EH (cell line): ENCODE results near the gene NKX6-2.
"Not testable (repeated sequence)": the region's sequence is repeated elsewhere in the genome, so short reads cannot be mapped to it uniquely, and the experiment has no call there.

ENCODE experiments used
- DNase-seq: peaks from one replicate; pipeline ENCODE4 v3.0.0-alpha.2; 2015; ENCODE audit warnings: low read depth

Gene NKX6-2

DNA sequence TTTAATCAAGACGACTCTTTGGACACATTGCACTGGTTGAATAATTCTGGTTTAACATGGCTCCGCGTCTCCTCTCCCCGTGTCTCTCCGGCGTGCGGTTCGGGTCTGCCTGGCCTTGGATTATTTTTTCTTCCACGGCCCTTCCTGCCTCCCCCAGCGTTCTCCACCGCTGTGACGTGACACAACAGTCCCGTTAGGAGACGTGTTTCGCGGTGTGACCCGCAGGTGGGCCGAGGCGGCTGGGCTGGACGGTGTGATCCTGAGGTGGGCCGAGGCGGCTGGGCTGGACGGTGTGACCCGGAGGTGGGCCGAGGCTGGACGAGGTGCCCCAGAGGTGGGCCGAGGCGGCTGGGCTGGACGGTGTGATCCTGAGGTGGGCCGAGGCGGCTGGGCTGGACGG, 12.0 kb upstream of the NKX6-2 start:
- DNase-seq: not testable (repeated sequence)

DNA sequence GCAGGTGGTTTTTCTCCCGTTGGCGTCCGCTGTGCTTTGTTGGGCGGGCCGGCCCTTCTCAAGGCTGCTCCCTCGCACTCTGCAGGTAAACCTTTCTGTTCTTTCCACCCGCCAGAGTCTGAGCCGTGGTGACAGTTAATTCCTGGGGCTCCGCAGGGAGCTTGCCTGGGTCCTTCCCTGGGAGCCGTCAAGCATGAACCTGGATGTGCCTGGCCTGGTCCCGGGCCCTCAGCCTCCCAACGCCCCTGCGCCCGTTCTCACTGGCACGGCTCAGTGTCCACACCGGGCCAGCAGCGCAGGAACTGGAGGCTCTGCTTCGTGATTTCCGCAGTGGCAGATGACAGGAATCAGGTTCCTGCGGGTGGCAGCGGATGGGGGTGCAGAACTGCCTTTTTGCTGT, 10.9 kb upstream of the NKX6-2 start:
- no peak for DNase-seq

DNA sequence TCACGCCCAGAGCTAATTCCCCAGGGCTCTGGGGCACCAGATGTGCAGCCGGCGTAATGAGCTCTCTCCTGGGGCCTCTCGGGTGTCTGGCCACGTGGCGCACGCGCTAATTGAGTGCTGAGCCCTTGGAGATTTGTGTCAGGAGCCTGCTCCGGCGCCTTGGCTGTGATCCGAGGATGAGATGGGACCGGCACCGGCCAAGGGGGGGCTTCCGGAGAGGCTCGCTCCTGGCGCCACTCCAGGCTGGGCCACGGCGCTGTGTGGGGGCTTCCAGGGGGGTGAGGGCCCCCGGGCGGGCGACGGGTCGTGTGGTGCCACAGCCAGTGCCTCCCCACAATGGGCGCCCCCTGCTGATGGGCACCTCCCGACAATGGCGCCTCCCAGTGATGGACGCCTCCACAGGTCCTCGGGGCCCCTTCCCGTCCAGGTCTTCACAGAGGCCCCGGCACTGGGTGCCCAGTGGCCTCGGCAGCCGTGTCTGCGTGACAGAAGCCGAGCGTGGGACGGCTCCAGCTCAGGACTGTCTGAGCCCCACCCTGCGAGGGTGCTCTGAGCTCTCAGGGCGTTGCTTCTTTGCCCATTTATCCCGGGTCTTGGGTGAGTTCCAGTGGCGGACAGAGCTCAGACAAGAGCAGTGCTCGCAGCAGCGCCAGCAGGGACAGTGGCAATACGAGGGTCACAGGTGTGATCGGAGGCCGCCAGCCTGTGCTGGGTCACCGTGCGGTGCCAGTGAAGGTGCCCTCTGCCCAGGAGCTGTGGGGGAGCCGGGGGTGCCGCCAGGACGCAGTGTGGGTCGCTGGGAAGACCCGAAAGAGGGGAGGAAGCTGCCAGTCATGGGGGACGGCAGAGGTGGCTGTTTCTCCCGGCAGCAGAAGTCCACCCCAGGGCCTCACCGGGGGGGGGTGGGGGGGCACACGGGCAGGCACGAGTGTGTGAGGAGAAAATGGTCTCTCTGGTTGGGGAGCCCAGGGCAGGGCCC, 8.2 kb upstream of the NKX6-2 start:
- no peak for DNase-seq

DNA sequence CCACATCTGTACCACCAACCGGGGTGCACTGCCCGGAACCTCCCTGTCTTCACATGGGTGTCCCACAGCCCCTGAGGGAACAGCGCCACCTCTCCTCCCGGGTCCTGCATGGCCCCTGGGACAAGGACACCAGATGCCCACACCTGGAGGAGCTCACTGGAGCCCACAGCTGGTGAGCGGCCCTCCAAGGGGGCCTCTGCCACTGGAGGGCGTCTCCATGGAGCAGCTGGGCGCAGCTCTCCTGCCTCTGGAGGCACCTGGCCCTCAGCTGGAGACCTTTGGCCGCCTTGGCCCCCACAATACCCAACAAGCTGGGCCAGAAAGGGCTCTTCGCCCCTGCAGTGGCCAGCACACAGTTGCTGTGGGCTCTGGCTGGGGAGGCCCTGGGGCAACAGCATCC, 7.3 kb upstream of the NKX6-2 start:
- no peak for DNase-seq

DNA sequence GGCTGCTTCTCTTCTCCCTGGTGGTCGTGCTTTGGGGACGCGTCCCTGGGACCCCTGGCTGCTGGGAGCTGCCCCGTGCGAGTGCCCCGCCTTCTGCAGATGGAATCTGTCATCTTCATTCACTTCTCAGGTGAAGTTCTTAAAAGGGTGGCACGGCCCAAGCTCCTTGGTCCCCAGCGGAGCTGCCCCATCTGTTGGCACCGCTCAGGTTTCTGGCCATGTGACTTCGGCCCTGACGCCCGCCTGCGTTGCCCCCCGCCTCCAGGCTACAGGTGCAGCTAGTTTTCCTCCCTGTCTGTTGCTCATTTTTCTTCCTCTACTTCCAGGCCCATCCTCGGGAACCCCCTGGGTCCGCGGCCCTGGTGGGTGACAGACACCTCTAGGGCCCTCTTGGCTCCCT, 6.8 kb upstream of the NKX6-2 start:
- DNase-seq: no peak

DNA sequence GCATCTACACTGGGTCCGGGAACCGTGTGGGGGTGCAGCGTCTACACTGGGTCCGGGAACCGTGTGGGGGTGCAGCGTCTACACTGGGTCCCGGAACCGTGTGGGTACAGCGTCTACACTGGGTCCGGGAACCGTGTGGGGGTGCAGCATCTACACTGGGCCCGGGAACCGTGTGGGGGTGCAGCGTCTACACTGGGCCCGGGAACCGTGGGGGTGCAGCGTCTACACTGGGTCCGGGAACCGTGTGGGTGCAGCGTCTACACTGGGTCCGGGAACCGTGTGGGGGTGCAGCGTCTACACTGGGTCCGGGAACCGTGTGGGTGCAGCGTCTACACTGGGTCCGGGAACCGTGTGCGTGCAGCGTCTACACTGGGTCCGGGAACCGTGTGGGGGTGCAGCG, 6.2 kb upstream of the NKX6-2 start:
- DNase-seq: not testable (repeated sequence)

DNA sequence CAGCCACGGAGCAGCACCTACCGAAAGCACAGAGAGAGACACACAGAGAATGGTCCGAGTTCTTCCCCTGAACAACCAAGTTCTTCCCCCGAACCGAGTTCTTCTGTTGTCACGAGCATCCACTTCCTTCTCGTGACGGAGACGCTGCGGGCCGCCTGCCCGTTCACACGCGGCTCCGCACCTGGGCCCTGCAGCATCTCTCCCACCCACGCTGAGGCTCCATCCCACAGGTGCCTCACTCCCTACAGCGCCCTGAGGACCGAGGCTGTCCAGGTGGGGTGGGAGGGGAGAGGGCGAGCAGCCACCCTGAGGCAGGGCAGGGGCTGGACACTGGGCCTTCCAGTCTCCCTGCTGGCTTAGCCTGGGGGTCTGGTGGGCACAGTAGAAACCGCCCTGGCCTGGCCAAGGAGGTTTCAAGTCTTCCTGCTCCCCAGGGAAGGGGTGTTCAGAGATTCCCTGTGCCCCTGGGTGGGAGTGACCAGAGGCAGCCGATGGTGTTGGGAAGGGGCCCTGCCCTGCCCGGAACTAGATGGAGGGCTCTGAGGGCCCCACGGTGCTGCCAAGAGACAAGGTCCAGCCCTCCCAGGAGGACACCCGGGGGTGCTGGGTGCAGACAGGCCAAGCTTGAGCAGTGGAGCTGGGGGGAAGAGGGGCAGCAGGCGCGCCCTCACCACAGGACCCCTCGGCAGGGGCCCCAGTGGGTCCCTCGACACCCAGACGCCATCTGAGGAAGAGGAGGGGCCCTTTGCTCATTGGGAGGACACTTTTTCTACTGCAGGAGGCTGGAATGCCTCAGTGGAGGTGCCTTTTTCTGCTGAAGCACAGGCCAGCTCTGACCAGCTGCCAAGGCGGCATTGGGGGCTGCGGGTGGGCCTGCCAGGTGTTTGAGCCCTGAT, 5.2 kb upstream of the NKX6-2 start:
- no peak for DNase-seq

DNA sequence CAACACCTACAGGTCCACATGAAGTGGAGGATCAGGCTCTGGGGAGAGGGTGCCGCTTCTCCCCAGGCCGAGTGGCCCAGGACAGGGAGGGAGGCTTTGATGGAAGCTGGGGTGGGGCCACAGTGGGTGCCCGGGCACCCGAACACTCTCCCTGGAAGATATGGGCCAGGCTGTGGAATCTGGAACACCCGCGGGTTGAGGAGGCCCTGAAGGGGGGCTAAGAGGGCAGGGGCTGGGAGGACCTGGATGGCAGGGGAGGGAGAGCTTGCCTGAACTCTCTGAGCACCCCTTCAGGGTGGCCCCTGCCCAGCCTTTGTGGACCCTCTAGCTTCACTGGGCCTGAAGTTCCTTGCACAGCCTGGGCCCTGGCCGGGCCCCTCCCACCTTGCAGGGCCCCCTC, 4.5 kb upstream of the NKX6-2 start:
- no peak for DNase-seq

DNA sequence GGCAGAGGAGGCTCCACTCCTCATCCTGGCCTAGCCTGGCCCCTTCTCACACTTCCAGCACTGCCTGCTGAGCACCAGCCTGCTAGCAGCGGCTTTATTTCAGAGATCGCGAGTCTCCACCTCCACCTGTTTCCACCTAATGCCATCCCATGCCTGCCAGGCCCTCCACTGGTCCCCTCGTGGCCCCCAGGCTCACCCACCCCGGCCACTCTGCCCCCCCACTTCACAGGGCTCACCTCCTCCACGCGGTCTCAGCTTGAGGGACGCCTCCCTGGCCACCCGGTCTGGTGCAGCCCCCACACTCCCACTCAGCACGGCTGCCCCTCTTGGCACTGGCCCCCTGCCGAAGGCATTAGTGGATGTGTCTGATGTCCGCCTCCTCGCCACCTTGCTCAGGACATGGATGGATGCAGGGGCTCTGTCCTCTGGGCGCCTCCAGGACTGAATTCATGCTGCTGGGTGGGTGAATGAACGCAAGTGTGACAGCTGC, 3.8 kb upstream of the NKX6-2 start:
- no peak for DNase-seq

DNA sequence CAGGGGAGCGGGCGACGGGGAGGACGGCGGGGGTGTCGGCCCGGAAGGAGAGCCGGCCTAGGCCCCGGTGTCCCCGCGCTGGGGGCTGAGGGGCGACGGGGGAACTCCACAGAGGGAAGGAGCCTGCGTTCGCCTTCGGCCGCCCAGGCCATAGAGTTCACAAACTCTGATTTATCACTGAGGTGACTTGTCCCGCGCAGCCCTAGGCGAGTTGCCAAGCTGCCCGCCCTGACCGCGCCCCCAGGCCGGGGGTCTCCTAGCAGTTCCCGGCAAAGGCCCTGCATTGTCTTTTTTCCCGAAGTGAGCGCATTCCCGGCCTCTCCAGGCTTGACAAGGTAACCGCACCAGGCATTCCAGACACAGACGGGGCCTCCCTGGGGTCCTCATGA, 2.9 kb upstream of the NKX6-2 start:
- no peak for DNase-seq

DNA sequence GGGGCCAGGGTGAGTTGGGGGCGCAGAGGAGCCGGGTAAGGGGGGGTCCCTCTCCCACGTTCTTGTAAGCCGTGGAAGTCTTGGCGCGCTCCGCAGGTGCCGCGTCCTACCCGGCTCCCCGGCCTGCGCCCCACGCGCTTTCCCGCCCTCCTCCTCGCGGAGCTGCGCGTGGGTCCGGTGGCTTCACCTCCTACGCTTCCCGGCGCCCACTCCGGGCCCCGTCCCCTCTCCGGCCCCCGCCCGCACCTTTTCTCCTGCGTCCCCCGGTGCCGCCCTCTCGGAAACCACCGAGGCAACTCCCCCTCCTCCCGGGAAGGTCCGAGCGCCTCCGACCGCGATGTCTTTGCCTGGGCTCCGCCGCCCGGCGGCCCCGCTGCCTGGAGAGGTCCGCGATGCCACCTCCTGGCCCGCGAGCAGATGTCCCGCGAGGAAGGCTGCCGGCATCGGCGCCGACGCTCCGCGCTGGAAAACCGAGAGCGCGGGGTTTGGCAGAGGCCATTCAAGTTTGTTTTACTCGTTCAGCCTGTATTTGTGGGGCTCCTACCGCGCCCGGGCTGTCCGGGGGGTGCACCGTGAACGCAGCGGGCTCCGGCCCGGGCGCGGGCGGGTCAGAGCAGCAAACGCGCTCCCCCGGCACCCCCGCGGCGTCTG, 2.4 kb upstream of the NKX6-2 start:
- peak; percentile 31 for DNase-seq

DNA sequence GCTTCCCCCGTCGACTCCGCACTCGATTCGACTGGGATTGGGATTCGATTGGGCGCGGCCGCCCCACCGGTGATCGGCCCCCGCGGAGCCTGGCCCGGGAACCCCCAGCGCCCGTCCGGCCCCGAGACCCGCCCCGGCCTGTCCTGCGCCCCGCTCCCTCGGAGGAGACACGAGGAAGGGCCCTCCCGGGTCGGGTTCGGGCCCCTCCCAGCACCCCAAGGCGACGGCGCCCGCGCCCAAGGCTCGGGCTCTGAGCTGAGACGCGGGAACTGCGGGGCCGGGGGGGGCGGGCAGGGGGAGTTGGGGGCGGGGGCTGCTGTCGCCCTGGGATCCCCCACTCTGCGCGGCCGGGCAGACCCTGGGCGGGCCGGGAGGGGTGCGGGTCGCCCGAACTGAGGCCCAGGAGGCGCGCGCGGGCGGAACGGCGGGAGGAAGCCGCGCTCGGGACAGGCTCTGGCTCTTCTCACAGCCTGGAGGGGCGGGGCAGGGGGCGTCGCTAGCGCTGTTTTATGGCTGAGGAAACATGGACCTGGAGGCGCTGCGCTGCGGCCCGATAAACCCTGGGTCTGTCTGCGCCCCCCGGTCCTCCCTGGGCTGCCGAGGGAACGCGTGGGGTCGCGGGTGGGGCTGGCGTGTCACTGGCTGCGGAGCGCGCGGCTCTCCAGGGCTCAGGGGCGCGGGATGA, 1.7 kb upstream of the NKX6-2 start:
- no peak for DNase-seq

DNA sequence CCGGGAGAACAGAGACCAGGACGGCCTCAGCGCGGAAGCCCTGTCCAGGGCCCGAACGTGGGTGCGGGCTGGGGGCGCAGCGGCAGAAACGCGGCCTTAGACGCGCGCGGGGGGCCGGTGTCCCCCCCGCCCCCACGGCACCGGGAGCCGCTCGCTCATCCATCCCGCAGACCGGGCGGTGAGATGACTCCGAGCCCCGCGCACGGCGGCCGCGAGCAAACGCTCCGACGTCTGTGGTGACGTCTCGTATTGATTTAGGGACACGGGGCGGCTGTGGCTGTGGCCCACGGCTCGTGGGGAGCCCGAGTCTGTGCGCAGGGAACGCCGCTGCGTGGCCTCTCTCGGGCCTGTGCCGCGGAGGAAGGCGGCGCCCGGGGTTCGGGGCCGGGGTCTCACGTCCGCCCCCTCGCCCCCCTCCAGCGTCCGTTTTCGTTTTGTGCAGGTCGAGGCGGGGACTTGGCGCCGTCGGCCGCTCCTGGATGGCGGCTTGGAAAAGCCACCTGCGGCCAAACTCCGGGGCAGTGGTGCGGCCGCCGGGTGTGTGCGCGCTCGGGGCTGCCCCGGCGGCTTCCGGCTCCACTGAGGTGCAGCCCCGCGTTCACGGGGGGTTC, 1.0 kb upstream of the NKX6-2 start:
- no peak for DNase-seq

DNA sequence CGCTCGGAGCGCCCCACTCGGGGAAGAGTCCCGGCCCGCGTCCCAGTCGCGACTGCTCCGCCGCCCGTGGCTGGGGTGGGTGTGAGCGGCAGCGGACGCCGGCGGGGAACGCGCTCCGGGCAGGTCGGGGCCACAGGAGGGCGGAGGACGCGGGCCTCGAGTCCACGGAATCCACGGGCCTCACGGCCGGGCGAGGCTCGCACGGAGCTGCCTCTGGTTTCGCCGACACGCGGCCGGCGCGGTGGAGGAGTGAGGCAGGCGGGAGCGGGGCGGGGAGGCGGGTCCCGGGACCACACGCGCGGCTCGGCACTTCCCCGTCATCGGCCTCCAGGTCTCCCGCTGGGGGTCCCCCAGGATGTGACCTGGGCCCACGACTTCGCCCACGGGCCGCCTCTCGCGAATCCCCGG, 533 bp upstream of the NKX6-2 start:
- no peak for DNase-seq

DNA sequence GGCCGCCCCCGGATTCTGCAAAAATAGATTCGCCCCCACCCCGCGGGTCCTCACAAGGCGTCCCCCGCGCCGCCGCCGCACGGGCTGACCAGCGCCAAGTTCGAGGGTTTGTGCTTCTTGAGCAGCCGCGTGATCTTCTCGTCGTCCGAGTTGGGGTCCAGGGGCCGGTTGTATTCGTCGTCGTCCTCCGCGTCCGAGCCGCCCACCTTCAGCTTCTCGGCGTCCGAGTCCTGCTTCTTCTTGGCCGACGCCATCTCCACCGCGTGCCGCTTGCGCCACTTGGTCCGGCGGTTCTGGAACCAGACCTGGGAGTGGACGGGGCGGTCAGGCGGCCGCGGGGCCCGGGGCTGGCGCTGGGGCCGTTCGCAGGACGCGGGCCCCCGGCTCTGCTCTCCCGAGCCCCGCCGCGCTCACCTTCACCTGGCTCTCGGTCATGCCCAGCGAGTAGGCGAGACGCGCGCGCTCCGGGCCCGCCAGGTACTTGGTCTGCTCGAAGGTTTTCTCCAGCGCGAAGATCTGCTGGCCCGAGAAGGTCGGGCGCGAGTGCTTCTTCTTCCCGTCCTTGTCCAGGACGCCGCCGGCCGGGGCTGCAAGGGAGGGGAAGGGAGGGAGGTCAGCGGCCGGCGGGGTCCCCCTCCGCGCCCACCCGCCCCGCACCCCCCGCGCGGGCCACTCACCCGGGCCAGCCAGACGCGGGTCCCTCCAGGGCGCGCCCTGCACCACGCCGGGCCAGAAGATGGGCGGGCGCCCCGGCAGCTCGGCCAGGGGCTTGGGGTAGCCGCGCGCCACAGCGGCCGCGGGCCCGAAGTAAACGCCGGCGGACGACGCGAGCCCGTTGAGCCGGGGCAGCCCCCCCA, 853 bp downstream of the NKX6-2 start:
- DNase-seq: no peak

DNA sequence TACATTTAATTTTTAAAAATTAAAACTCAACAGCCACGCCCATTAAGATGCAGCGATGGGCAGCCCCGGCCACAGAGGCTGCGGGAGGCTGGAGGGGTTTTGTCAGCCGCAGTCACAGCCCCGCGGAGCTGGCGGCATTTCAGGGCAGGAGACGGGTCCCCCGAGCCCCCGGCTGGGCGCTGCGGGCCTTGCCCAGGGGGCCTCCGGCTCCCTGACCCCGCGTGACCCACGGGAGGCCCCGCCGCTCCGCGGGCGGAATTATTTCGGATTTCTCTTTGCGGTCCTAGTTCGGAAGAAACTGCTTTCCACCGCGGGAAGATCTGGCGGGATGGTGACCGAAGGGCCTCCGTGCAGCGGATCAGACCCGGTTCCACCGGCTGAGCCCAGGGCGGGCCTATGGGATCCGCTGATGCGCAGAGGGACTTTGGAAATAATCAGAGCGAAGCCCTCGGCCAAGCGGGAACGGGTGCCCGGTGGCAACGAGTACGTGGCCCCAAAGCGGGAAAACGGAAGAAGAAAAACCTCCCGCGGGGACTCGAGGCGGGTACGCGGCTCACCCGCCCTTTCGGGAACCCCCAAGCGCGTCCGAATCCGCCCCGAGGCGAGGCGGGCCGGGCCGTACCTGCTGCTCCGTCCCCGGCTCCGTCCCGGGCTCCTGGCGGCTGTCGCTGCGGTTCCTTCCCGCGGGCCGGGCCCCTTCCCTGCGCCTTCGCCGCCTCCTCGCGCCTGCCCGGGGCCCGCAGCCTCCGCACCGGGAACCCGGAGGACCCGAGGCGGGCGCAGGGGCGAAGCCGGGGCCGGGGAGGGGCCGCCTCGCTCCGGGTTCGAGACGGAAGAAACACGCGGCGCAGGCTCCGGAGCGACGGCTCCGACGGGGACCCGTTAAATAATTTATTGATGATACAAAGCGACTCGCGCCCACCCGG, 1.7 kb downstream of the NKX6-2 start:
- DNase-seq: no peak

DNA sequence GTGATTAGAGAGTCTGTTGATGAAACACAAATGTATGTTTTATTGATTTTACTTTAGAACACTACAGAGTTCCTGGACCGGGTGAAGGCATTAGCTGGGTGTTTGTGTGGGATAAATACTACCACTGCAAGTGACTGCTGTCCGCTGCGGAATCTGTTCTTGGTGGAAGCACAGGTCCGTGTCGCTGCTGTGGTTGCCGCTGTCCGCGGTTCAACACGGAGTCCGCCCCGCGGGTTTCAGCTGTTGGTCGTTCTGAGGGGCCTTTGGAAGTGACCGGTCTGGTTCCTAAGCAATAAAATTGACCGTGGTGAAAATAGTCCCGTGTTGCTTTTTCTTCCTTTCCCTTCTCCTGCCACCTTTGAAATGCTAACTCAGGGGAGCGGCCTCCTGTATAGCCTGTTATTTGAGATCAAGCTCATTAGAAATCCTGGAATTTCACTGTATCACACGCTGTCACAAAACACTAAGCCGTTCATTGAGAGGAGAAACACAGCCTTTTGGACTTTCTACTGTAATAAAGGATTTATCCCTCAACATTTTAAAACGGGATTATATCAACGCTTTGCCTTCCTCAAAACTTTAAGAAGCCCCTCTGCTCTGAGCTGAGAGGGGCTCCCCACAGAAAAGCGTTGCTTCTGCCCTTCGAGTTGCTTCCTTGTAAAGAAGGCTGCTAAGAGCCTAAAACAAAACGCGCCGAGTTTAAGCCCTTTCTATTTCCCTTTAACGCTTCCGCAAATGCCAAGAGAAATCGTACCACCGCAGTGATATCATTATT, 2.6 kb downstream of the NKX6-2 start:
- DNase-seq: no peak

DNA sequence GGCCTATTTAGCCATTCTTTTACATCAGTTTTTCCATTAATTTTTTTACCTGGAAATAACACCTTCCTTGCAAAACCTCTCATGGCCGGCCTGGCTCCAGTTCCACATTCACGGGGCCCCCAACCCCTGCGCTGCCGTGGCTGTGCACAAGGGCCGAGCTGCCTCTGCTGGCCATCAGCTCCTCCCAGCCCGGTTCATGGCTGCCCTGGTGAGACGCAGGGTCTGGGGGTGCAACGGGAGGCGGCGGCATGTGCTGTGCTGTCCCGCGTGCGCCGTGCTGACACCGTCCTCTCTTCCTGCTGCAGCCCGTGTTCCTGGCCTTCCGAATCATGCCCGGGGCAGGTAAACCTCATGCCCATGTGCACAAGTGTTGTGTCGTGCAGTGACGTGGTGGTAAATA, 4.4 kb downstream of the NKX6-2 start:
- no peak for DNase-seq
